ENCODE results near the gene MTIF3.

The MTIF3 gene

GRCh38 chr13:27393101-27393500, 57.3 kb downstream of the MTIF3 start:
- H3K9ac ChIP-seq (ENCODE audit: low read length) = no peak overlapping the region
- no peaks in the 10 kb centered on the region for H3K9me3 ChIP-seq (ENCODE audit: insufficient read depth, low read length)
- H4K20me1 ChIP-seq (ENCODE audit: low read depth, low read length) = no peaks in the 10 kb centered on the region
- H3K27me3 ChIP-seq (ENCODE audit: low read length) = no peaks in the 10 kb centered on the region
- no peaks in the 10 kb centered on the region for H3F3A ChIP-seq (ENCODE audit: insufficient read depth)
- no peaks in the 10 kb centered on the region for H3K9me2 ChIP-seq (replicated peaks; ENCODE audit: insufficient read depth, low read length)
- no peak overlapping the region for H3K27ac ChIP-seq (ENCODE audit: low read depth, low read length)
- H3K36me3 ChIP-seq (ENCODE audit: low read length) = no peaks in the 10 kb centered on the region
- no peak overlapping the region for H3K4me2 ChIP-seq (ENCODE audit: low read depth, low read length, poor library complexity, severe bottlenecking)
- H3K4me3 ChIP-seq (ENCODE audit: insufficient read depth, low read length, poor library complexity, severe bottlenecking) = no peak overlapping the region
- TF ChIP-seq EZH2phosphoT487 (conservative IDR thresholded peaks at IDR 0.05; ENCODE audit: low read length) = no peak
- no peak for TF ChIP-seq CTCF (IDR thresholded peaks at IDR 0.05; ENCODE audit: insufficient read depth, low read length, poor library complexity, severe bottlenecking)
- no peak overlapping the region for H2AFZ ChIP-seq (ENCODE audit: low read depth, low read length, severe bottlenecking)
- no peaks in the 10 kb centered on the region for H3K79me2 ChIP-seq (ENCODE audit: insufficient read depth, low read length)

- Histone ChIP-seq H3F3A (ENCODE audit: insufficient read depth) (no peaks in the 10 kb centered on the region), H3K27me3 (ENCODE audit: low read length) (no peaks in the 10 kb centered on the region), H3K4me2 (ENCODE audit: low read depth, low read length, poor library complexity, severe bottlenecking) (no peak overlapping the region), H3K79me2 (ENCODE audit: insufficient read depth, low read length) (no peaks in the 10 kb centered on the region), H3K27ac (ENCODE audit: low read depth, low read length) (no peak overlapping the region), H3K9me2 (replicated peaks; ENCODE audit: insufficient read depth, low read length) (no peaks in the 10 kb centered on the region), H3K9me3 (ENCODE audit: insufficient read depth, low read length) (no peaks in the 10 kb centered on the region), H2AFZ (ENCODE audit: low read depth, low read length, severe bottlenecking) (no peak overlapping the region), H4K20me1 (ENCODE audit: low read depth, low read length) (no peaks in the 10 kb centered on the region), H3K9ac (ENCODE audit: low read length) (no peak overlapping the region), H3K4me3 (ENCODE audit: insufficient read depth, low read length, poor library complexity, severe bottlenecking) (no peak overlapping the region), H3K36me3 (ENCODE audit: low read length) (no peaks in the 10 kb centered on the region)
- TF ChIP-seq CTCF (IDR thresholded peaks at IDR 0.05; ENCODE audit: insufficient read depth, low read length, poor library complexity, severe bottlenecking) = no peak
- TF ChIP-seq EZH2phosphoT487 (conservative IDR thresholded peaks at IDR 0.05; ENCODE audit: low read length) = no peak
These were observed 58.9 kb downstream of the MTIF3 start for GRCh38 chr13:27391471-27391870.

GRCh38 chr13:27389891-27390290, 60.5 kb downstream of the MTIF3 start:
- H3K27ac ChIP-seq (ENCODE audit: low read depth, low read length) = no peak overlapping the region
- H3K79me2 ChIP-seq (ENCODE audit: insufficient read depth, low read length) = no peaks in the 10 kb centered on the region
- TF ChIP-seq CTCF (IDR thresholded peaks at IDR 0.05; ENCODE audit: insufficient read depth, low read length, poor library complexity, severe bottlenecking) (no peak), EZH2phosphoT487 (conservative IDR thresholded peaks at IDR 0.05; ENCODE audit: low read length) (no peak)
- H3K4me3 ChIP-seq (ENCODE audit: insufficient read depth, low read length, poor library complexity, severe bottlenecking) = no peak overlapping the region
- no peak overlapping the region for H3K4me2 ChIP-seq (ENCODE audit: low read depth, low read length, poor library complexity, severe bottlenecking)
- H3K36me3 ChIP-seq (ENCODE audit: low read length) = no peaks in the 10 kb centered on the region
- H3K9me3 ChIP-seq (ENCODE audit: insufficient read depth, low read length) = no peaks in the 10 kb centered on the region
- no peaks in the 10 kb centered on the region for H3K27me3 ChIP-seq (ENCODE audit: low read length)
- no peaks in the 10 kb centered on the region for H3K9me2 ChIP-seq (replicated peaks; ENCODE audit: insufficient read depth, low read length)
- no peak overlapping the region for H2AFZ ChIP-seq (ENCODE audit: low read depth, low read length, severe bottlenecking)
- no peaks in the 10 kb centered on the region for H3F3A ChIP-seq (ENCODE audit: insufficient read depth)
- H3K9ac ChIP-seq (ENCODE audit: low read length) = no peak overlapping the region
- no peaks in the 10 kb centered on the region for H4K20me1 ChIP-seq (ENCODE audit: low read depth, low read length)
